GM04503 (cell line): ENCODE results near the gene POLR3C.
A peak's percentile ranks its signal among the peaks of the same experiment; 100 is the strongest.
"Not testable (repeated sequence)": the region's sequence is repeated elsewhere in the genome, so short reads cannot be mapped to it uniquely, and the experiment has no call there.

Source experiments
- DNase-seq: peaks from one replicate; pipeline ENCODE4 v3.0.0-alpha.2; 2012; ENCODE audit warnings: low read depth

The POLR3C gene, protein sequence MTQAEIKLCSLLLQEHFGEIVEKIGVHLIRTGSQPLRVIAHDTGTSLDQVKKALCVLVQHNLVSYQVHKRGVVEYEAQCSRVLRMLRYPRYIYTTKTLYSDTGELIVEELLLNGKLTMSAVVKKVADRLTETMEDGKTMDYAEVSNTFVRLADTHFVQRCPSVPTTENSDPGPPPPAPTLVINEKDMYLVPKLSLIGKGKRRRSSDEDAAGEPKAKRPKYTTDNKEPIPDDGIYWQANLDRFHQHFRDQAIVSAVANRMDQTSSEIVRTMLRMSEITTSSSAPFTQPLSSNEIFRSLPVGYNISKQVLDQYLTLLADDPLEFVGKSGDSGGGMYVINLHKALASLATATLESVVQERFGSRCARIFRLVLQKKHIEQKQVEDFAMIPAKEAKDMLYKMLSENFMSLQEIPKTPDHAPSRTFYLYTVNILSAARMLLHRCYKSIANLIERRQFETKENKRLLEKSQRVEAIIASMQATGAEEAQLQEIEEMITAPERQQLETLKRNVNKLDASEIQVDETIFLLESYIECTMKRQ

DNA sequence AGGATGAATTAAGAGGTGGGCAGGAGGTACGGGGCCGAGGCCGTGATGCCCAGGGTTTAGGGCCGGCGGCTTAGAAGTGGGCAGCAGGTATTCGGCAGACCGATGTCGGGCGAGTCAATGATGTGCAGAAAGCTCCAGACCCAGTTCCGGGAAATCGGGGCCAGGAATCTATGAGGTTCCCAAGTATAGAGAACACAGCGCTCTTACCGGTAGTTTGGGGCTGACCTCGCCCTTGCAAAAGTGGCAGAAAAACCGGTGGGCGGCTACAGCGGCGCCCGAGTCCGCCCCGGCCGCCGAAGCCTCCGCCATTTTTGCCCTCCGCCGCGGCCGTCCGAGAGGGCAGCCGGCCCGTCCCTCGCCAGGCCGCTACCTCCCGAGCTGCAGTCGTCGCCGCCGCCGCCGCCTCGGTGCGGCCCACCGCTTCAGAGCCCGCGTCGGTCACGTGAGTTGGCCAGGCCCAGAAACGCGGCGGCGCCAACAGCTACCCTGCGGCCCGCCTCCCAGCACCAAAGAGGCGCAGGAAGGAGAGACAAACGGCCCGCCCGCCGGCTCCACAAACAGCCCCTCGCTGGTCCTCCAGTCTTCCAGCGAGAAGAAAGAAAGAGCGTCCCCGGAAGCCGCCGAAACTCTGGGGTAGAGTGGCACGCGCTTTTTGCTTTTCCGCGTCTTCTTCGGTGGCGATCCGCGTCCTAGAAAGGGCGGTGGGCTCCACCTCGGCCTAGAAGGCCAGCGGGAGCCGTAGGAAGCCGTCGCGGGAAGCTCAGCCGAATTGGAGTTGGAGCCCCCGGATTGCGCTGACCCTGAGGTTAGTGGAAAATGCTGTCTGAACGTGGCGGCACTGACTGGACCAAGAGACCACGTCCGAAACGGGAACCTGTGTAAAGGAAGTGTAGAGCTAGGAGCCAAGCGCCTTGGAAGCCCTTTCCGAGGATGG, at the start of gene POLR3C, which contains the start of gene RNF115:
Gene POLR3C (plus strand): TSS at position 636 of the 934 bp plus-strand sequence. CDS start 1,577 bp downstream, outside the sequence.
Gene RNF115 (minus strand): TSS at position 531 of the 934 bp plus-strand sequence. CDS start 222 bp downstream, at position 309.
- DNase-seq = peak; percentile 63

DNA sequence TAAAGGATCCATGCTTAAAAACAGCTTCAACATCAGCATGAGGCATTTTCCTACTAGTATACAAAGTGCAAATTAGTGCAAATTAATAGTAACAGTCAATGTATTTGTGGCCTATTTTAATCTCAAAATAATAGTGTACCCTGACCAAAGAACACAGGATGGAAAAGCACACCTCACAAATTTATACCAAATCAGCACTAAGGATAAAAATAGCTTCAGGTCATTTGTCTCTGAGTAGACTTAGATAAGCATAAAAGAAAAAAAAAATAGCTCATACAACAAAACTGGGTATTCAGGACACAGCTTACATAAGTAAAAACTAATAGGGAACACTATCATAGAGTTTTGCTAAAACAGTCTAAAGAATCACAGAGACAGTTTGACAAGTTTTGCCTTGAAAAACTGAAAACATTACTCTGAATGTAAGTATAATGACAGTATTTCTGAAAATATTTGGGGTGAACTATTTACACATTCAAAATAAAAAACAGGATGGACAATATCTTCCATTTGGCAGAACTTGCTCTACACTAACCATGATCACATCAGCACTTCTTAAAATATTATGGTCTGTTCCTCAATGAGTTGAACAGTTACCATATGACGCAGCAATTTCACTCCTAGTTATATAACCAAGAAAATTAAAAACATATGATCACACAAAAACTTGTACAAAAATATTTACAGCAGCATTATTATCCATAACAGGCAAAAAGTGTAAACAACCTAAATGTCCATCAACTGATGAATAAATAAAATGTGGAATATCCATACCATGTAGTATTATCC, 46.4 kb upstream of the POLR3C start:
- no peak for DNase-seq

DNA sequence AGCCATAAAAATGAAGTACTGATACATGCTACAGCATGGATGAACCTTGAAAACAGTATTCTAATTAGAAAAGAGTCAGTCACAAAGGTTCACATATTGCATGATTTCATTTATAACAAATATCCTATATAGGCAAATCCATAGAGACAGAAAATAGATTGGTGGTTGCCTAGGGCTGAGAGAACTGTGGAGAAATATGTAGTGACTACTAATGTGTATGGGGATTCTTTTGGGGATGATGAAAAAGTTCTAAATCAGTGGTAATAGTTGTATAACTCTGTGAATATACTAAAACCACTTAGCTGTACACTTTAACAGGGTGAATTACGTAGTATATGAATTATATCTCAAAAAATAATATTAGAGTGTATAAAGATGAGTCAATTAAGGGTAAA, 45.9 kb upstream of the POLR3C start:
- DNase-seq = no peak

DNA sequence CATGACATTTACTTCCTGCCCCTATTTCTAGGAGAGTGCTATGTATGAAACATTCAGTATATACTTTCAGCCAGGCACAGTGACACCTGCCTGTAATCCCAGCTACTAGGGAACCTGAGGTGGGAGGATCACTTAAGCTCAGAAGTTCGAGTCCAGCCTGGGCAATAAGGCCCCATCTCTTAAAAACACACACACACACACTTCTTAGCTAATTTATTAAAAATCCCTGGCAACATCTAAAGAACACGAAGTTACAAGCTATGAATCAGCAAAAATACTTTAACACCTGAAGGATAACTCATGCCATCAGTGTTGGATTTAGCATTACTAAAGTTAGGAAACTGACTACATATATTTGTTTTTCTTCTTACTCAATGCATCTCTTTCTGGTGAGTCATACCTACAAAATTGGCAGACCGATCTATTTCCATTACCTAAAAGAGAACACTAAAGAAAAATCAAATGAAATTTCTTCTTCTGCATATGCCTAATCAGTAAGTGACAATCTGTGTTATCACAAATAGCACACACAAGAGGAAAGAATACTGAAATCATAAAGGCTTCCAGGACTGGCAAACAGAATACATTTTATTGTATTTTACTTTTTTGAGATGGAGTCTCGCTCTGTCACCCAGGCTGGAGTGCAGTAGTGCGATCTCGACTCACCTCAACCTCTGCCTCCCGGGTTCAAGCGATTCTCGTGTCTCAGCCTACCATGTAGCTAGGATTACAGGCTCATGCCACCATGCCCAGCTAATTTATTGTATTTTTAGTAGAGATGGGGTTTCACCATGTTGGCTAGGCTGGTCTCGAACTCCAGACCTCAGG, 41.5 kb upstream of the POLR3C start:
- peak; percentile 73 for DNase-seq

DNA sequence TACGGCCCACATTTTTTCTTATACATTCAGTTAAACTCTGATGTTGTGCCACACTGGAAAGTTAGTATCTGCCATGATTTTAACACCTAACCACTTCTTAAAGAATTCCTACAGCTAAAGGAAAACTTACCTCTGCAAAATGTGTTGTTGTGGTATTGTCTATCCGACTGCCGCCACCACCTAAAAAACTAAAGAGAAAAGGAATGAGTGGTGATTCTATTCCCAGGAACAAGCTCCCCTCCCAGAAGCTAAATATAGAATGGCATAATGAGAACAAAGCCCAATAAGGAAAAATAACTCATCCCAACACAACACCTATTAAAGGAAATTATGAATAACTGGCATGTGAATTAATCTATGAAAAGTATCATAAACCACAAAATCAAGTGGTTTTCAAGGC, 39.6 kb upstream of the POLR3C start:
- no peak for DNase-seq

DNA sequence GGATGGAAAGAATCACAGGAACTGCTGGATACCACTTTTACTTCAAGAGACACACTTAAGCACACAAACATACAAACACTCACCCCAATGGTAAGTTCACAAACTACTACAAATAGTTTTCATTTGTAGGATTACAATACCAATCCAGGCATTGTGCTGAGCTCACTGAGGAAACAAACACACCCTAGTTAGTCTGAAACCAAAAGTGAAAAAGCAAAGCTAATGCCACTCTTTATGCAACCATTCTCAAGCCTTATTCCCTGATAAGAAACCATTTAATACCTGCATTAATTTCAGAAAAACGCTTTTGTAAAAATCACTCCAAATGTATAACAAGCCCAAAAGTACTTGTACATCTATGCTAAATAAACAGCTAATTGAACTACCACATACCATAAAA, 38.5 kb upstream of the POLR3C start:
- no peak for DNase-seq

DNA sequence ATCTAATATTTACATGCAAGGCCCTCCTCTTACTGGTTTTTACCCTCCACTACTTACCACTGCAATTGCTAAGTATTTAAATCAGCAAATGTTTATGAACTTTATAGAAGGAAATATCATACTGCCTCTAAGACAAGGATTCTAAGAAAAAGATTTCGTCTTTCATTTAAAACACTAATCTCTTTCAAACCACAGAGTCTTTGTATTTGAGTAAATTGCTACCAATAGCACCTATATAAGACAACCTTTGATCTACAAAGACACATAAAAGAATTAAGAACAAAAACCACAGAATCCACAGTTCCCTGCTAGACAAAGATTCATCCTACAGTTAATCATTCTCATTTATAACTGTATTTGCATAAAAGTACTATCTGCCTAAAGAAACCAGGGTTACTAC, 37.7 kb upstream of the POLR3C start:
- DNase-seq = no peak

DNA sequence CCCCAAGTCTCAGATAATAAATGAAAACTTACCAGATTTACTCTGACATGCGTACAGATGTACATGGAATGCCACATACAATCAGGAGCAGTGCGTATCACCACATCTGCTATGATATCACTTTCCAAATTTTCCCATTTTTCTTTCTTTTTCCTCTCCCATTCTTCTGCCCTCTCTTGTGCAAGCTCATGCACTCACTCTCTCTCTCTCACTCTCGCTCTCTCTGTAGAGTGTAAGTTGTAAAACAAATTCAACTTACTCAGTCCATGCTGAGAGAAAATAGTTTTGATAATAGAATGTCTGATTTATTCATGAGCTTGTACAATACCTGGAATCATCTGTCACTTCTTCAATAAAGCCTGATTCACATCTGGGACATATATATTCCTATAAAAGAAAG, 35.4 kb upstream of the POLR3C start:
- no peak for DNase-seq

DNA sequence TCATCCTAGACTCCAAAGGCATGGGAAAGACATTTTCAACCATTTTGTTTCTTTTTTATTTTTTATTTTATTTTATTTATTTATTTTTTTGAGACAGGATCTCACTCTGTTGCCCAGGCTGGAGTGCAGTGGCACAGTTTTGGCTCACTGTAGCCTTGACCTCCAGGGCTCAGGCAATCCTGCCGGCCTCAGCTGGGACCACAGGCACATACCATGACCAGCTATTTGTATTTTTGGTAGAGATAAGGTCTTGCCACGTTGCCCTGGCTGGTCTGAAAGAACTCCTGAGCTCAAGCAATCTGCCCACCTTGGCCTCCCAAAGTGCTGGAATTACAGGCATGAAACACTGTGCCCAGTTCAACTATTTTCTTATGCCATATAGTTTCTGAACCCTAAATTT, 32.1 kb upstream of the POLR3C start:
- not testable (repeated sequence) for DNase-seq

DNA sequence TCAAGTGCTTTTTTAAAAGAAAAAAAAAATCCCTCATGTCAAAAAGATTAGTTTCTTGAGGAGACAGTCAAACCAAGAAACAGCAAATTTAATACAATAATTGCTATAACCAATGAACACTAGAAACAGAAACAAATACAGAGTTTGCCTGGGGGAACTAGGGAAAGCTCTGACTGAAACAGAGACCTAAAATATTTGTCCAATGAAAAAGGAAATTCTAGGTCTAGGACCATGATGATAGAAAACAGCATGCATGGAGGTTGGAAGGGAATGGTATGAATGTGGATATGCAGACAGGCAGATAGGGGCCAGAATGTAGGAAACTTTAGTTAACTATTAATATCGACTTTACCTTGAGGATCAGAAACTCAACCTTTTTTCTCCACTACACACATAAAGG, 31.5 kb upstream of the POLR3C start:
- DNase-seq = no peak

DNA sequence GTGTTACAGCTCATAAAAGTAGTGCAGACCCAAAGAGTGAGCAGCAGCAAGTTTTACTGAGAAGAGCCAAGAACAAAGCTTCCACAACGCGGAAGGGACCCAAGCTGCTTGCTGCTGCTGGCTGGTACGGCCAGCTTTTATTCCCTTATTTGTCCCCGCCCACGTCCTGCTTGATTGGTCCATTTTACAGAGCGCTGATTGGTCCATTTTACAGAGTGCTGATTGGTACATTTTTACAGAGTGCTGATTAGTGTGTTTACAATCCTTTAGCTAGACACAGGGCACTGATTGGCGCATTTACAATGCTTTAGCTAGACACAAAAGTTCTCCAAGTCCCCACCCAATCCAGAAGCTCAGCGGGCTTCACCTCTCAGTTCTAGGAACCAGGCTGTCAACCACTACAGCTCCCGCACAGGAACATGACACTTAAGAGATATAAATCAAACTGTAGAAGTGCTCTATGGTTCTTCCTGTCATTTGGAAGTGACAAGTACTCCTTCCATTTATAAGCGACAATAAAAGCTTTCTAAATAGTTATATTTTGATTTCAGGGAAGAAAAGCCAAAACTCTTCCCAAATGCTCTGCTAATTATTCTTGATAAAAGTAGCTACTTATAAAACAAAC, 28.6 kb upstream of the POLR3C start:
- DNase-seq = no peak

DNA sequence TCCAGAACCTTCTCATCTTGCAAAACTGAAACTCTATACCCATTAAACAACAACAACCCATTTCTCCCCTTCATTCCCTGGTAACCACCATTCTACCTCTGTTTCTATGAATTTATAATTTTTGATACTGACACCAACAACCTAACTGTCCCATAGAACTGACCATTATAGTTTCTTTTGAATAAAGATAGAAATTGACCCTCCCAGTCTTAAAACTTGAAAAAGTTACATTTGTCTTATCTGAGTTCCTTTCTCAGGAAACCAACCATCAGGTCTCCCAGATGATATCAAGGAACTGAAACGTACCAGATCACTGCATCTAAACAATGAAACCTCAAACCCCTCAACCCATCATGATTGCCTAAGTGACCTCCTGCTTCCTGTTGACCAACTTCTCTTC, 27.2 kb upstream of the POLR3C start:
- no peak for DNase-seq

DNA sequence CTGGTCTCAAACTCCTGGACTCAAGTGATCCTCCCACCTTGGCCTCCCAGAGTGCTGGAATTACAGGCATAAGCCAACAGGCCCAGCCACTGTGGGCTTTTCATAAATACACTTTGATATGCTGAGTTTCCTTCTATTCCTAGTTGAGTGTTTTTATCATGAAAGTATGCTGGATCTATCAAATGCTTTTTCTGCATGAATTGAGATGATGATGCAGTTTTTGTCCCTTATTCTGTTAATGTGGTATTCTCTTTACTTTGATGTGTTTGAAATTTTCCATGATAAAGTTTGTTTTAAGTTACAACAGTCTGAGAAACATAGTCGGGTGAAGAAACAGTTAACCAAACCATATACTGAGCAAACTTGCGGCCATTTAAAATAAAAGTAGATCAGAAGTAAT, 24.2 kb upstream of the POLR3C start:
- no peak for DNase-seq

DNA sequence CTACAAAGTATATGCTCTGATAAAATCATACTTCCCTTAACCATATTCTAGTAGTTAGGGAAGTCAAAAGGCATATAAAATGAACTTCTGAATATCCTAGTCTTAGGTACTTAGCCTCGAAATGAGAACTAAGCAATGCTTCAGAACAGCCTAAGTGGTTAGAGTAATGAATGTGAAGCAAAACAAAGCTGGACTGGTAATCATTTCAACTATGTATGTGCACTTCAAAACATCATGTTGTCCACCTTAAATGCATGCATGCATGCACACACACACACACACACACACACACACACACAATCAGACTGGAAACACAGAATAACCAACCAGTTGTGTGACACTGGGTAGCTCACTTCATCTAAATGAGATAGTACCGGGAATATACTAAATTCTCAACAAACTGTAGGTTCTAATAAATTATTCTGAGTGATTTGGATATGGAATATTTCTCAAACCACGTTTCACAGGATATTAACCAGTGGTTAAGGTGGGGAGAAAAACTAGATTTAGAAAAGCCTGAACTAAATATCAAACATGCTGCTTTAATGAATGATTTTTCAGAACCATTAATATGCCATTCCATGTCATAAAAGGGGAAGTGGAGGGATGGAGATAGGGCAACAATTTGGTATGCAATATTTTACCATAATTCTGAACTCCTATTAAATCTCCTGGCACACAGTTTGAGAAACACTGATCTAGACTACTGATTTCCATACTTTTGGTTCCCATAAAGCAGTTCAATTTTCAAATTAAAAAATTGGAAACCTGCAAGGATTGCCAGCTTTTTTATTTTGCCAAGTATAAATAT, 19.6 kb upstream of the POLR3C start:
- DNase-seq = no peak

DNA sequence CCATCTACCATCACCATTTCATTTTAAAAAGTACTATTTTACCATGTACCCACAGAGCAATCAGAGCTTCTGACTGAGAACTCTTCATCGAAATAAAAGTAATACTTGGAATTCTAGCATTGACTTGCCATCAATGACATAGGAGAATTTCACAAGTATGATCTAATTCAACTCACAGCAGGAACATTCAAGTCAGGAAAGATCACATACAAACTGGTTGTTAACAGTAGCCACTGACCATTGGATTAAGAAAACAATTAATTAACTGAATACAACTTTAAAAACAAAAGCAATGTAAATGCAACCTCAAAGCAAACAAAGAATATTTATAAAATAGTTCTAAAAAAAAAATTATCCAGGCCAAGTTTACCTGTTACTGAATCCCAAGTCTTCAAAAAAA, 18.9 kb upstream of the POLR3C start:
- DNase-seq = no peak

DNA sequence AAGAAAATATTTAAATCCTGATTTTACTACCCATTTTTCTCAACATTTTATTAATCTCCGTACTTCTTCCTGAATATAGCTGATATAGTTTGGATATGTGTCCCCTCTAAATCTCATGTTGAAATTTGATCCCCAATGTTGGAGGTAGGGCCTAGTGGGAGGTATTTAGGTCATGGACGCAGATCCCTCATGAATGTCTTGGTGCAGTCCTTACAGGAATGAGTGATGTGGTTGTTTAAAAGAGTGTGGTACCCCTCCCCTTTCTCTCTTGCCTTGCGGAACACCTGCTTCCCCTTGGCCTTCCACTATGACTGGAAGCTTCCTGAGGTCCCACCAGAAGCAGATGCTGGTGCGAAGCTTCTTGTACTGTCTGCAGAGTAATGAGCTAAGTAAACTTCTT, 17.6 kb upstream of the POLR3C start:
- no peak for DNase-seq

DNA sequence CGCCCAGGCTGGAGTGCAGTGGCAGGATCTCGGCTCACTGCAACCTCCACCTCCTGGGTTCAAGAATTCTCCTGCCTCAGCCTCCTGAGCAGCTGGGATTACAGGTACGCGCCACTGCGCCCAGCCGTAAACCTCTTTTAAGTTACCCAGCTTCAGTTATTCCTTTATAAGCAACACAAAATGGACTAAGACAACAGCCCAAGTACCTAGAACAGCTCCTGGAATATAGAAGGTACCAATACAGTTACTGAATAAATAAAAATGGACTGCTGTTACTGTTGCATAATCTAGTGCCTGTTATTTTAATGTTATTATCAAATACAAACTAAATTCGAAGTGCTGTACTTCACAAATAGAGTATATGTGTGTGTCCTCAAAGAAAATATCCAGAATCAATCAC, 17.2 kb upstream of the POLR3C start:
- no peak for DNase-seq

DNA sequence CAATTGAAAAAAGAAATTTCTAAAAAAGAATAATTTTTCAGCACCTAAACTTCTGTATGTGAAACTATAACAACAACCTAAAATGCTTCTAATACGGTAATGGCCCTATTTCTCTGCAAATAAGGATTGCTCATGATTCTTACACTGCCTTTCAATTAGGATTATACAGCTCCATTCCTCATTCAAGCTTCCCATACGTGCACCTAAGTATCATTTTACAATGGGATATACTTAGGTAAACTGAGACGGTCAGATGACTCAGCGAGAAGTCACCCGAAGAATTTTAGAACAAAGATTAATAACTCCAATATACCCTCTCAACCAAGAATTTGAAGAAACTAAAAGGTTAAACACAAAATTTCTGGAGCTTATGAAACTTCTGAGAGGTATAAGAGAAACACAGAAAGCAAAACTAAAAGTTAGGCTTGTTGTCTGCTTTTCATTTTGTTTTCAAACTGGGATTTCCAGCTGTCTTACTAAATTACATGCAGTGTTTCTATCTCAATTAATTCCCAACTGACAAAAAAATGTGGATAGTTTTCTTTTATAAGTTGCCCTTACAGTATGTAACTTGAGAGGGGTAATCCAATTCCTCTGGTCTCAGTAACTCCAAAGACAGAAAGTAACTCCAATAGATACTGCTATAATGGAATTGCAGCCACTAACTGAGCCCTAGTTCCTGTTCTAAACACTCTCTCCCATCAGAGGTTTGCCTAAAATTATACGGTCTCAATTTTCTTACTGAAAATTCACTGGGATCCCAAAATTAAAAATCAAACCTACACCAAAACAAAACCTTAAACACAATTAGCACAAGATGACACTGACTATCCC, 10.8 kb upstream of the POLR3C start:
- DNase-seq = not testable (repeated sequence)

DNA sequence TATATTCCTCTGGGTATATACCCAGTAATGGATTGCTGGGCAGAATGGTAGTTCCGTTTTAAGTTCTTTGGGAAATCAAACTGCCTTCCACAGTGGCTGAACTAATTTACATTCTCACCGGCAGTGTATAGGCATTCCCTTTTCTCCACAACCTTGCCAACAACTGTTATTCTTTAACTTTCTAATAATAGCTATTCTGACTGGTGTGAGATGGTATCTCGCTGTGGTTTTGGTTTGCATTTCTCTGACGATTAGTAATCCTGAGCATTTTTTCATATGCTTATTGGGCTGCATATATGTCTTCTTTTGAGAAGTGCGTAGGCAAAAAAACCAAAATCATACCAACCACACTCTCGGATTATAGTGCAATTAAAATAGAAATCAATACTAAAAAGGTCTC, 5.9 kb upstream of the POLR3C start:
- peak; percentile 50 for DNase-seq
